Hepatocyte (in vitro differentiated cells): Measurements from ENCODE around the gene GABRD. TPM values are rescaled to one million over a fixed set of nuclear protein-coding genes. Genes with fewer than 3 reads are reported as not detected.

Source experiments
- DNase-seq: peaks from one replicate; pipeline ENCODE4 v3.0.0-alpha.2; 2016; ENCODE audit warnings: low spot score
- H2AFZ ChIP-seq: fragments of 200-600 bp; sonication (generic); 2 replicates; pipeline ENCODE4 v1.6.0; 2016; ENCODE audit warnings: antibody characterized with exemption, mild to moderate bottlenecking
- H3K27ac ChIP-seq: fragments of 200-600 bp; sonication (generic); 2 replicates; pipeline ENCODE4 v1.5.1; 2016; ENCODE audit warnings: mild to moderate bottlenecking
- H3K27me3 ChIP-seq: fragments of 200-600 bp; sonication (generic); 2 replicates; pipeline ENCODE4 v1.6.1; 2016
- H3K36me3 ChIP-seq: fragments of 200-600 bp; sonication (generic); replicated peaks from 2 replicates; pipeline ENCODE4 v1.5.1; 2016; ENCODE audit warnings: low read depth; ENCODE audit not compliant: insufficient read depth
- H3K4me1 ChIP-seq: fragments of 200-600 bp; sonication (generic); 2 replicates; pipeline ENCODE4 v1.5.1; 2016; ENCODE audit warnings: mild to moderate bottlenecking, moderate library complexity; ENCODE audit not compliant: insufficient read depth
- H3K4me2 ChIP-seq: fragments of 200-600 bp; sonication (generic); 2 replicates; pipeline ENCODE4 v1.6.0; 2016
- H3K4me3 ChIP-seq: fragments of 200-600 bp; sonication (generic); 2 replicates; pipeline ENCODE4 v1.5.1; 2016; ENCODE audit warnings: mild to moderate bottlenecking
- H3K79me2 ChIP-seq: fragments of 200-600 bp; sonication (generic); 2 replicates; pipeline ENCODE4 v1.6.0; 2017; ENCODE audit warnings: mild to moderate bottlenecking
- H3K9me2 ChIP-seq: fragments of 200-600 bp; sonication (generic); replicated peaks from 2 replicates; pipeline ENCODE4 v1.6.0; 2017; ENCODE audit warnings: mild to moderate bottlenecking; ENCODE audit not compliant: insufficient read depth
- H3K9me3 ChIP-seq: fragments of 200-600 bp; sonication (generic); 2 replicates; pipeline ENCODE4 v1.5.1; 2016; ENCODE audit warnings: low read depth, mild to moderate bottlenecking
- H4K20me1 ChIP-seq: fragments of 200-600 bp; sonication (generic); 2 replicates; pipeline ENCODE4 v1.6.0; 2016; ENCODE audit warnings: mild to moderate bottlenecking; ENCODE audit not compliant: insufficient read depth, poor library complexity, severe bottlenecking
- CTCF ChIP-seq: fragments of 200-600 bp; sonication (generic); IDR thresholded peaks from 2 replicates; pipeline ENCODE4 v1.5.1; 2016; ENCODE audit warnings: antibody characterized with exemption, mild to moderate bottlenecking; ENCODE audit not compliant: poor library complexity
- EZH2 ChIP-seq: fragments of 200-600 bp; sonication (generic); IDR thresholded peaks from 2 replicates; pipeline ENCODE4 v1.6.1; 2016; ENCODE audit warnings: antibody characterized with exemption, mild to moderate bottlenecking, borderline replicate concordance
- EZH2phosphoT487 ChIP-seq: fragments of 200-600 bp; sonication (generic); IDR thresholded peaks from one replicate; pipeline ENCODE4 v1.6.1; 2018; ENCODE audit warnings: antibody characterized with exemption, mild to moderate bottlenecking, low read depth, moderate library complexity; ENCODE audit not compliant: unreplicated experiment, severe bottlenecking
- WGBS: methylation state at CpG from one replicate; pipeline ENCODE4 v1.1.6; 2016; ENCODE audit warnings: low lambda C conversion rate; ENCODE audit errors: missing lambda C conversion rate; 5-methylcytosine and 5-hydroxymethylcytosine counted together
- polyA plus RNA-seq: library from polyadenylated mRNA; unstranded; fragments of >200 nt; fragmentation: Nextera tagmentation; extraction: Ambion mirVana; gene quantifications from 2 replicates; pipeline ENCODE4 v1.2.1, GENCODE V29; 2016
- total RNA-seq: library from RNA; depleted of rRNA; stranded (reverse); fragments of >200 nt; gene quantifications from 2 replicates; pipeline ENCODE4 v1.2.3, GENCODE V29; 2014

The GABRD gene
- total and polyA plus RNA-seq, 2 experiments from 2014 or later: not detected

DNA sequence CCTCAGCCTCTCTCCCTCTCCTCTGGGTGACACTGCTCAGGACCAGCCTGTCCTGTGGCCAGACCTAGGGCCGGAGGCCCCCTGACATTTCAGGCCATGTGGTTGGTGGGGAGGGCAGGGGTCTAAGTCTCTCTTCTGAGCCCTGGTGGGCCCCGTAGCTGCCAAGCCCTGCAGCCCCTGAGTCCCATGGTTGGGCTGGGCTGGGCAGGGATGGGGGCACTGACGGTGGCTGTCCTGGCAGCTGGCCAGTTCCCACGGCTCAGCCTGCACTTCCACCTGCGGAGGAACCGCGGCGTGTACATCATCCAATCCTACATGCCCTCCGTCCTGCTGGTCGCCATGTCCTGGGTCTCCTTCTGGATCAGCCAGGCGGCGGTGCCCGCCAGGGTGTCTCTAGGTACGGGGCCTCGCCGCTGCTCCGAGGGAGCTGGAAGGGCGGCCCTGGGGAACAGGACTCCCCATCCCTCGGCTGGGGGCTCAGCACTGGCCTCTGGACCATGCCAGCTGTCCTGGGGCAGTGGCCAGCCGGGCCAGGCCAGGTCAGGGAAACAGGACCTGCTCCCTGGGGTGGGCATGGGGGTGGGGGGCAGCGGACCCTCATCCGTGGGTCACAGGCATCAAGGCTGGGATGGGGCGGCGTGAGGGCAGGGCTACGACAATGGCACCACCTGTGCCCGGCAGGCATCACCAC is 9.9 kb downstream of the GABRD start:
- TF ChIP-seq EZH2 (no peak), CTCF (no peak), EZH2phosphoT487 (no peak)
- no peak overlapping the region for H3K27ac ChIP-seq
- no peaks in the 10 kb centered on the region for H3K9me2 ChIP-seq
- 91% methylated on average over 19 of the region's 26 CpGs for WGBS
- no peaks in the 10 kb centered on the region for H4K20me1 ChIP-seq
- no peaks in the 10 kb centered on the region for H3K4me1 ChIP-seq
- H3K4me3 ChIP-seq: no peak overlapping the region
- no peak overlapping the region for H2AFZ ChIP-seq
- DNase-seq: no peak
- no peaks in the 10 kb centered on the region for H3K36me3 ChIP-seq
- H3K27me3 ChIP-seq: no peaks in the 10 kb centered on the region
- no peak overlapping the region for H3K4me2 ChIP-seq
- H3K9me3 ChIP-seq: no peaks in the 10 kb centered on the region
- H3K79me2 ChIP-seq: no peaks in the 10 kb centered on the region

DNA sequence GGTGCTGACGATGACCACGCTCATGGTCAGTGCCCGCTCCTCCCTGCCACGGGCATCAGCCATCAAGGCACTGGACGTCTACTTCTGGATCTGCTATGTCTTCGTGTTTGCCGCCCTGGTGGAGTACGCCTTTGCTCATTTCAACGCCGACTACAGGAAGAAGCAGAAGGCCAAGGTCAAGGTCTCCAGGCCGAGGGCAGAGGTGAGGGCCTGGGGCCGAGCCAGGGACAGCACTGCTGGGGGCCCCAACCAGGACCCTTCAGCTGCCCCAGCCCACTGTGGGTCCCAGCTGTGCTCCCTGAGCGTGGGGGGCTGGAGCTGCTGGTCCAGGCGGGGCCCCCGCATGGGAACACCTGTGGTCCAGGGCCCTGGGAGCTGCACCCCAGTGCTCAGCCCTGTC is 10.4 kb downstream of the GABRD start:
- no peak overlapping the region for H3K4me3 ChIP-seq
- no peak overlapping the region for H2AFZ ChIP-seq
- no peaks in the 10 kb centered on the region for H3K4me1 ChIP-seq
- no peaks in the 10 kb centered on the region for H3K79me2 ChIP-seq
- TF ChIP-seq CTCF: no peak
- TF ChIP-seq EZH2: no peak
- no peak for TF ChIP-seq EZH2phosphoT487
- WGBS: 93% methylated on average over 13 of the region's 15 CpGs
- H3K4me2 ChIP-seq: no peak overlapping the region
- no peaks in the 10 kb centered on the region for H3K9me3 ChIP-seq
- no peaks in the 10 kb centered on the region for H3K27me3 ChIP-seq
- no peaks in the 10 kb centered on the region for H3K9me2 ChIP-seq
- no peak for DNase-seq
- H3K27ac ChIP-seq: no peak overlapping the region
- no peaks in the 10 kb centered on the region for H3K36me3 ChIP-seq
- no peaks in the 10 kb centered on the region for H4K20me1 ChIP-seq

- Histone ChIP-seq H2AFZ (no peak overlapping the region), H3K36me3 (no peaks in the 10 kb centered on the region), H3K4me2 (no peak overlapping the region), H3K4me3 (no peak overlapping the region), H3K27me3 (no peaks in the 10 kb centered on the region), H3K9me2 (no peaks in the 10 kb centered on the region), H3K27ac (no peak overlapping the region), H4K20me1 (no peaks in the 10 kb centered on the region), H3K79me2 (no peaks in the 10 kb centered on the region), H3K9me3 (no peaks in the 10 kb centered on the region), H3K4me1 (no peaks in the 10 kb centered on the region)
- DNase-seq: no peak
- no peak for TF ChIP-seq CTCF
- TF ChIP-seq EZH2: no peak
- TF ChIP-seq EZH2phosphoT487: no peak
- WGBS: 89% methylated on average over 35 of the region's 42 CpGs
Measured at GRCh38 chr1:2030076-2030871, 11.1 kb downstream of the GABRD start.
